BLaER1 (cell line): ENCODE data around the gene IGFBP4.

ENCODE experiments used
- H3K27ac ChIP-seq: shearing (Covaris generic); formaldehyde crosslinking; 2 replicates; pipeline ENCODE4 v1.8.1; 2022
- H3K27me3 ChIP-seq: shearing (Covaris generic); formaldehyde crosslinking; 2 replicates; pipeline ENCODE4 v1.8.1; 2022
- H3K36me3 ChIP-seq: shearing (Covaris generic); formaldehyde crosslinking; 2 replicates; pipeline ENCODE4 v1.8.1; 2022
- H3K4me1 ChIP-seq: shearing (Covaris generic); formaldehyde crosslinking; 2 replicates; pipeline ENCODE4 v1.8.1; 2022
- H3K4me2 ChIP-seq: shearing (Covaris generic); formaldehyde crosslinking; 2 replicates; pipeline ENCODE4 v1.8.1; 2022
- H3K4me3 ChIP-seq: shearing (Covaris generic); formaldehyde crosslinking; 2 replicates; pipeline ENCODE4 v1.8.1; 2022
- H3K9ac ChIP-seq: shearing (Covaris generic); formaldehyde crosslinking; 2 replicates; pipeline ENCODE4 v1.8.1; 2022
- H3K9me3 ChIP-seq: shearing (Covaris generic); formaldehyde crosslinking; 2 replicates; pipeline ENCODE4 v1.8.1; 2022
- H4K20me1 ChIP-seq: shearing (Covaris generic); formaldehyde crosslinking; 2 replicates; pipeline ENCODE4 v1.8.1; 2022
- Cebpa-rat ChIP-seq: shearing (Covaris generic); IDR thresholded peaks from 2 replicates; pipeline ENCODE4 v1.8.1; 2022

The IGFBP4 gene

GRCh38 chr17:40452921-40453378 lies 9.7 kb downstream of the IGFBP4 start:
- Histone ChIP-seq H3K4me2 (no peak overlapping the region), H3K36me3 (peaks cover 78% of the 10 kb centered on the region), H3K4me1 (peaks cover 48% of the 10 kb centered on the region), H3K9me3 (no peaks in the 10 kb centered on the region), H3K4me3 (no peak overlapping the region), H3K27ac (no peak overlapping the region), H3K27me3 (no peaks in the 10 kb centered on the region), H4K20me1 (peaks cover 48% of the 10 kb centered on the region), H3K9ac (no peak overlapping the region)
- TF ChIP-seq Cebpa-rat: no peak

GRCh38 chr17:40453881-40454612 lies 10.8 kb downstream of the IGFBP4 start:
- Histone ChIP-seq H3K9me3 (no peaks in the 10 kb centered on the region), H3K36me3 (peaks cover 89% of the 10 kb centered on the region), H3K4me1 (peaks cover 37% of the 10 kb centered on the region), H3K9ac (no peak overlapping the region), H3K27ac (no peak overlapping the region), H4K20me1 (peaks cover 37% of the 10 kb centered on the region), H3K4me2 (no peak overlapping the region), H3K4me3 (no peak overlapping the region), H3K27me3 (no peaks in the 10 kb centered on the region)
- TF ChIP-seq Cebpa-rat: no peak

GRCh38 chr17:40454613-40454995 lies 11.4 kb downstream of the IGFBP4 start:
- peaks cover 33% of the 10 kb centered on the region for H4K20me1 ChIP-seq
- TF ChIP-seq Cebpa-rat: no peak
- H3K4me3 ChIP-seq: no peak overlapping the region
- H3K4me2 ChIP-seq: no peak overlapping the region
- no peaks in the 10 kb centered on the region for H3K9me3 ChIP-seq
- peaks cover 94% of the 10 kb centered on the region for H3K36me3 ChIP-seq
- H3K9ac ChIP-seq: no peak overlapping the region
- H3K4me1 ChIP-seq: peaks cover 31% of the 10 kb centered on the region
- no peak overlapping the region for H3K27ac ChIP-seq
- no peaks in the 10 kb centered on the region for H3K27me3 ChIP-seq

- Histone ChIP-seq H3K9ac (no peak overlapping the region), H3K4me3 (no peak overlapping the region), H4K20me1 (peaks cover 15% of the 10 kb centered on the region), H3K9me3 (no peaks in the 10 kb centered on the region), H3K4me1 (peaks cover 12% of the 10 kb centered on the region), H3K27me3 (no peaks in the 10 kb centered on the region), H3K4me2 (no peak overlapping the region), H3K27ac (no peak overlapping the region), H3K36me3 (peaks cover 82% of the 10 kb centered on the region)
- TF ChIP-seq Cebpa-rat: no peak
Observed at GRCh38 chr17:40456396-40456951, 13.2 kb downstream of the IGFBP4 start.

- Histone ChIP-seq H3K27me3 (no peaks in the 10 kb centered on the region), H4K20me1 (peaks cover 6% of the 10 kb centered on the region), H3K36me3 (peaks cover 73% of the 10 kb centered on the region), H3K27ac (no peak overlapping the region), H3K4me1 (peaks cover 3% of the 10 kb centered on the region), H3K4me2 (no peak overlapping the region), H3K4me3 (no peak overlapping the region), H3K9me3 (no peaks in the 10 kb centered on the region), H3K9ac (no peak overlapping the region)
- no peak for TF ChIP-seq Cebpa-rat
Observed at GRCh38 chr17:40457369-40457768, 14.1 kb downstream of the IGFBP4 start.

- H4K20me1 ChIP-seq: no peaks in the 10 kb centered on the region
- H3K4me3 ChIP-seq: no peak overlapping the region
- peaks cover 65% of the 10 kb centered on the region for H3K36me3 ChIP-seq
- no peak overlapping the region for H3K4me2 ChIP-seq
- H3K9me3 ChIP-seq: no peaks in the 10 kb centered on the region
- no peaks in the 10 kb centered on the region for H3K27me3 ChIP-seq
- H3K9ac ChIP-seq: no peak overlapping the region
- TF ChIP-seq Cebpa-rat: no peak
- no peak overlapping the region for H3K27ac ChIP-seq
- peaks cover 1% of the 10 kb centered on the region; the same call in 1 of the 2 replicates for H3K4me1 ChIP-seq
Observed at GRCh38 chr17:40457964-40458791, 14.9 kb downstream of the IGFBP4 start.

- Histone ChIP-seq H3K27ac (no peak overlapping the region), H3K4me1 (peaks cover 4% of the 10 kb centered on the region; the same call in 1 of the 2 replicates), H3K36me3 (peaks cover 57% of the 10 kb centered on the region), H3K4me3 (no peak overlapping the region), H3K9ac (no peak overlapping the region), H4K20me1 (no peaks in the 10 kb centered on the region), H3K27me3 (no peaks in the 10 kb centered on the region), H3K4me2 (no peak overlapping the region), H3K9me3 (no peaks in the 10 kb centered on the region)
- no peak for TF ChIP-seq Cebpa-rat
Observed at GRCh38 chr17:40458851-40459482, 15.7 kb downstream of the IGFBP4 start.

GRCh38 chr17:40459636-40460603 lies 16.7 kb downstream of the IGFBP4 start:
- Histone ChIP-seq H3K4me1 (peaks cover 4% of the 10 kb centered on the region; the same call in 1 of the 2 replicates), H3K4me3 (no peak overlapping the region), H3K27me3 (no peaks in the 10 kb centered on the region), H3K36me3 (peaks cover 47% of the 10 kb centered on the region), H3K9me3 (no peaks in the 10 kb centered on the region), H3K27ac (no peak overlapping the region), H3K4me2 (no peak overlapping the region), H3K9ac (no peak overlapping the region), H4K20me1 (no peaks in the 10 kb centered on the region)
- no peak for TF ChIP-seq Cebpa-rat

GRCh38 chr17:40460604-40460967 lies 17.3 kb downstream of the IGFBP4 start:
- no peaks in the 10 kb centered on the region for H4K20me1 ChIP-seq
- H3K4me1 ChIP-seq: peaks cover 4% of the 10 kb centered on the region; the same call in 1 of the 2 replicates
- H3K4me2 ChIP-seq: no peak overlapping the region
- no peak for TF ChIP-seq Cebpa-rat
- peaks cover 41% of the 10 kb centered on the region for H3K36me3 ChIP-seq
- H3K27ac ChIP-seq: no peak overlapping the region
- H3K27me3 ChIP-seq: no peaks in the 10 kb centered on the region
- H3K9ac ChIP-seq: no peak overlapping the region
- H3K9me3 ChIP-seq: no peaks in the 10 kb centered on the region
- H3K4me3 ChIP-seq: no peak overlapping the region
